Measurements from ENCODE around the gene RSPO4.

GRCh38 chr20:1019344-1019743 lies 17.2 kb upstream of the RSPO4 start:
- TF ChIP-seq POLR2A (IDR thresholded peaks at IDR 0.05), result no peak
- no peak for TF ChIP-seq CTCF (IDR thresholded peaks at IDR 0.05)
- TF ChIP-seq POLR2AphosphoS5 (IDR thresholded peaks at IDR 0.05), result no peak

Measured in sigmoid colon (tissue), 4 donors.